Brain pericyte (primary cell): ENCODE results near the gene ANO1.

Source experiments
- DNase-seq: peaks from one replicate; pipeline ENCODE4 v3.0.0-alpha.2; 2012; ENCODE audit warnings: low read depth, low spot score

The ANO1 gene

DNA sequence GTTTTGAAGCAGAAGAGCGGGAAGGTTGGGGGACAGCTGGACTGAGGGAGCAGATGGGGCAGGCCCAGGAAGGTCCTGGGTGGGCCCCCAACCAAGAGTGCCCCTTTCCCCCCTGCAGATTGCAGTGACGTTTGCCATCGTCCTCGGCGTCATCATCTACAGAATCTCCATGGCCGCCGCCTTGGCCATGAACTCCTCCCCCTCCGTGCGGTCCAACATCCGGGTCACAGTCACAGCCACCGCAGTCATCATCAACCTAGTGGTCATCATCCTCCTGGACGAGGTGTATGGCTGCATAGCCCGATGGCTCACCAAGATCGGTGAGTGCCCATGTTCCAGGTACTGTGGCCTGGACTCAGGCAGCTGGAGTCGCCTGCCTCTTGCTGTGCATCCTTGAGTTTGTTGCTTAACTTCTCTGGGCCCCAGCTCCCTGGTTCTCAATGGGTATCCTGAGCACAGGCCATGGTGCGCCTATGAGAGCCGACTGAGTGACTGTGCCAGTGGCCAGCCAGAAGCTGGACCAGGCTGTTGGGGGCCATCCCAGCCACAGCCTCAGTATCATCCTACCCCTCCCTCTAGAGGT, 83.0 kb downstream of the ANO1 start:
- DNase-seq: no peak

DNA sequence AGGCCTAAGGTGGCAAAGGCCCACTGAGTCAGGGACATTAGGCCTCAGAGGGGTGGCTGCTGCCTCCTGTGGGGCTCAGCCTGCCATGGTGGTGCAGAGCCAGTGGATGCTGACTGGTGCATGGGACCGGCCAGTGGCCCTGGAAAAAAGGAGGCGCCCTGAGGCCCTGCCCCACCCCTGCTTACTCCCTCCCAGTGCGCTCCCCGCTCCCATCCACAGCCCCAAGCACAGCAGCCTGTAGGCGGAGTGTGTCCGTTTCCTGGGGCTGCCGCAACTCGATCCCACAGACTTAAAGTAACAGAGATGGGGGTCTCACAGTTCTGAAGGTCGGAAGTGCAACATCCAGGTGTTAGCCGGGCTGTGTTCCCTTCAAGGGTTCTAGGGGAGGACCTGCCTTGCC, 86.6 kb downstream of the ANO1 start:
- DNase-seq: no peak

DNA sequence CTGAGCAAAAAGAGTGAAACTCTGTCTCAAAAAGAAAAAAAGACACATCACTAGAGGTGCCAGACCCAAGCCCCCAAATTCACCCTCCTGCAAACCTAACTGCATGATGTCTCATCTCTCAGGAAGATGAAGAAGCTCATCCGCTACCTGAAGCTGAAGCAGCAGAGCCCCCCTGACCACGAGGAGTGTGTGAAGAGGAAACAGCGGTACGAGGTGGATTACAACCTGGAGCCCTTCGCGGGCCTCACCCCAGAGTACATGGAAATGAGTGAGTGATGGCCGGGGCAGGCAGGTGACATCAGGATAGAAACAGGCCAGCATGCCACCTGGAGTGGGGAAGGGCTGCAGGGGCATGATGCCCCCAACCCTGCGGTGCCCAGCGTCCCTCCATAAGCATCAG, 89.0 kb downstream of the ANO1 start:
- no peak for DNase-seq

DNA sequence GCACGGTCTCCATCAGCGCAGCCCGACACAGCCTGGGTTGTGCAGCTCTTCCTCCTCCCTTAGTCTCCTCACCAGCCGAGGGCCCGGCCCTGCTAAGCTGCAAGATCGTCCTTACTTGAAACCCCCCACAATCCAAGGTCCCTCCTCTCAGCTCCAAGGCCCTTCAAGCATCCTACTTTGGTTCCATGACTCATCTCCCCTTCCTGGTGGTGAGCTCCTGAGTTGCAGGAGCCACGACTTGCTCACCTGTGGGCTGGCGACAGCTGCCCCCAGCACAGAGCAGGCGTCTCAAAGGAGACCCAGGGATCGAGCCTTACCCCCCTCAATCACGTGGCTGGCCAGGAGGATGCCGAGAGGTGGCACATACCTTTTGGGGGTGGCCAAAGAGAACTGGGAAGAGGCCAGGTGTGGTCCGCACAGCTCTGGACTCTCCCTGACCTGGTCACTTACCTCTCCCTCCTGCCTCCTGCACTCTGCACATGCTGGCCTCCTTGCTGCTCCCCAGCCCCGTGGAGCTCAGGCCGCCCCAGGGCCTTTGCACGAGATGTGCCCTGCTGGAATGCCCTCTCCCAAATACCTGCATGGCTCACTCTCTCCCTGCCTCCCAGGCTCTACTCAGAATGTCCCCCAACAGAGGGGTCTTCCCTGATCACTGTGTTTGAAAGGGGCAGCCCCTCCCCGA, 89.7 kb downstream of the ANO1 start:
- no peak for DNase-seq

DNA sequence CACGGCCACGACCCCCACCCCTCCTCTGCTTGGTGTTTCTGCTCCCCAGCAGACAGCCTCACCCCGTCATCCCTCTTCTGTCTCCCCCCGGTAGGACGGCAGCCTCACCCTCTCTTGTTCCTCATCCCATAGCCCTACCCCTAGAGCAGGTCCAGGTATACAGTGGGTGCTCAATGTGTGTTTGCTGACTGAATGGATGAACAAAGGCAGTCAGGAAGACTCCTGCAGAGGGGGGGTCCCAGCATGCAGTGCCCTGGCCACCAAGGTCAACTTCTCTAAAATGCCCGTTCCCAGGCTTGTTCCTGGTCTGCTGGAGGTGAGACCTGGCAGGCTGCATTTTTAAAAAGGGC, 90.3 kb downstream of the ANO1 start:
- no peak for DNase-seq

DNA sequence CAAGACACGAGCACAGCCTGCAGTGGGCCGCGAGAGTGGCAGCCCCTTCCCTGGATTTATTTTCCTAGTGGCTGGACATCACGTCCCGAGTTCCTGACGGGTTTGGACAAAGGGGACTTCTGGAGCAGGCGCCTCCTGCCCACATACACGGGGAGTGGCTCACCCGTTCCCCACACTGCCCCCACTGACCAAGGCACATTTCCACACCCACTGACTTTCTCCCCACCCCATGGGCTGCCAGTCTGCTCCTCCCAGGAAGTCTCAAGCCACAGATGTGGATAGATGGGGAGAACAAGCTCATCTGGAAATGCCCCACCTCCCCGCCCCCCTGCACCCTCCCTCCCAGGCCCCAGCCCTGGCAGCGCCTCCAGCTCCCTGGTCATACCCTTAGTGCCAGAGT, 91.0 kb downstream of the ANO1 start:
- no peak for DNase-seq

DNA sequence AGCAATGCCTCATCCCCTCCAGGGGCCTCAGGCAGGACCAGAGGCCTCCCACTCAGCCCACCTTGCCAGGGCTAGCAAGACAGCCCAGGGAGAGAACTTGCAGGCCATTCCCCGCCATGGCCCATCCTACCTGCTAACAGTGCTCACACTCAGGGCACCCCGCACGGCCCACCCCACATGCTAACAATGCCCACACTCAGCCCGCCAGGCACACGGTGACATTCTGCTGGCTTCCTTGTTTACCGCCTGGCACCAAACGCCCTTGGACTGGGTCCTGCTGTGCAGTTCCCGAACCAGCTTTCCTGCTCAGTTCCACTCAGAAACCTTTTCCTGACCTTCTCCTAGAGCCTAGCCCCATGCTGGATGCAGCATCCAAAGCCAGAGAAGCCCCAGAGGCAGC, 91.5 kb downstream of the ANO1 start:
- DNase-seq: no peak

DNA sequence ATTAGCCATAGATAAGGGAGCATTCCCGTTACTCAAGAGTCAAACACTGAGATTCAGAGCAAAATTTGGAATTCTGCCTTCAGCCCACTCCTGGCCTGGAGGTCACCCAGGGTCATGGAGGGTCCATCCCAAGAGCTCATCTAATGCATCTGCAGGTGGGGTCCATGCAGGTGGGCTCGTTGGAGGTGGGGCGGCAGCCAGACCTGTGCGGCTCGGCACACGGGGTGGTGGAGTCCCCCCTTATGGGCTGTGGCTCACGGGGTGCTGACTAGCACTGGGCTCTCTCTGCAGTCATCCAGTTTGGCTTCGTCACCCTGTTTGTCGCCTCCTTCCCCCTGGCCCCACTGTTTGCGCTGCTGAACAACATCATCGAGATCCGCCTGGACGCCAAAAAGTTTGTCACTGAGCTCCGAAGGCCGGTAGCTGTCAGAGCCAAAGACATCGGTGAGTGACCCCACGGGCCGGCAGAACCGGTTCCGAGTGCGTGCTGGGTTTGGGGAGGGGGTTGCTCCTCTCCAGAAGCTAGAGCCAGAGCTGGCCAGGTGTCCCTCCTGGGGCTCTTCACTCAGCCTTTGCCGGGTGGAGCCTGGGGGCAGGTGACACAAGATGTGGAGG, 92.6 kb downstream of the ANO1 start:
- no peak for DNase-seq

DNA sequence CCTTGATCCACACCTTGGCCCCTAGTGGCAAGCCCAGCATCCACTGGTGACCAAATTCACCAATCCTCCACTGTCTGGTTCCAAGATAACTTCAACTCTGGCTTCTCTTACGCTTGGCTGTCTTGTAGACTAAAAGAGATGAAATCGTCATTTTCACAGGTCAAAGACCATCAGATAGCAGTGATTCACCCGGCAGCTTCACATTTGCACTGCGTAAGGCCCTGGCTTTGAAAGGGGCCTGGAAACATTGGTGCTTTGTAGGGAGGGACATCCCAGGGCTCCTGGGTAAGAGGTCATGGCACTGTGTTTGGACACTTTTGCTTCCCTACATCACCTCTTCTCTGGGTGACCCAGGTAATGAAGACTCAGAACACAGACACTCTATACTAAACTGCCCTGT, 94.9 kb downstream of the ANO1 start:
- no peak for DNase-seq

DNA sequence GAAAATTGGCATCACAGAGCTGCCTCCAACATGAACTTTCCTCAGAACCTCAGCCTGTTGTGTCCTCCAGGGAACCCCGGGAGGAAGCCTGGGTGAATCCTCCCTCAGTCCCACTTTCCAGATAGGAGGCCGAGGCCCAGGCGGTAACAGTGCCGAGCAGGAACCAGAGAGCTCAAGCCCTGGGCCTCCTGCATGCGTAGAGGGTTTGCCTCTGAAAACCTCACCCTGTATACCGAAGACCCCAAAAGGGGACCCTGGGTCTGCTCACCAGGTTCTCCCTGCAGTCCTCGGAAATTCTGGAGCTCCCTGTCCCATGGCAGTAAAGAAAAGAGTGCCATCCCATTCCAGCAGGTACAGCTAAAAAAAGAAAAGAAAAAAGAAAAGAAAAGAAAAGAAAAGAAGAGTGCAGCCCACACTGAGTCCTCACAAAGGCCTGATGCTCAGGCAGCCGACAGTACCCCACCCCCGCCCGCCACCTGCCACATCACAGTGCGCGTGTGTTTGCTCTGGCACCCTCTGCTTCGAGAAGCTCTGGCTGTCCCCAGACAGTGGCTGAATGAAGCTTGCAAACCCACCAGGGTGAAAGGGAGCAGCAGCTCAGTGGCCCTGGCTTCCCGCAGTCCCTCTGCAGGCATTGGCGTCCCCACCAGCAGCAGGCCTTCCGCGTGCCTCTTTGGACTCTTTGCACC, 96.6 kb downstream of the ANO1 start:
- no peak for DNase-seq

DNA sequence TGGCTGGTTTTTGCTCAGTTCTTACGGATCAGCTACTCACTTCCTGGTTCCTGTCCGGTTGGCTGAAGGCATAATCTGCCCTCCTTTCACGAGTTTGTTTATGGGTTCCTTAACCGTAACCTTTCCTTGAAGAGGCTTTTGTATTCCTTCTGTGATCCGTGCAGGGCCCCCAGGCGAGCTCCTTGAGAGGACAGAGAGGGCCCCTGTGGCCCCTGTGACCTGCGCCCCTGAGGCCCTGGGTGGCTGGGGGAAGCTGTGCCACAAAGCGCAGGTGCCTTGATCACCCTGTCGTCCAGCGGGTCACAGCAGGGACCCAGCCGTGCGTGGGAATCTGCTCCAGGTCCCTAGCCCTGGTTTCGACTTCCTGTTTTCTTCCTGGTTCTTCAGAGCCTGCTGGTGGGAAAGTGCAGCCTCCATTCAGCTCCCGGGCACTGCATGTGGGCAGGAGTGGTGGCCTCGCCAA, 97.2 kb downstream of the ANO1 start:
- DNase-seq: no peak

DNA sequence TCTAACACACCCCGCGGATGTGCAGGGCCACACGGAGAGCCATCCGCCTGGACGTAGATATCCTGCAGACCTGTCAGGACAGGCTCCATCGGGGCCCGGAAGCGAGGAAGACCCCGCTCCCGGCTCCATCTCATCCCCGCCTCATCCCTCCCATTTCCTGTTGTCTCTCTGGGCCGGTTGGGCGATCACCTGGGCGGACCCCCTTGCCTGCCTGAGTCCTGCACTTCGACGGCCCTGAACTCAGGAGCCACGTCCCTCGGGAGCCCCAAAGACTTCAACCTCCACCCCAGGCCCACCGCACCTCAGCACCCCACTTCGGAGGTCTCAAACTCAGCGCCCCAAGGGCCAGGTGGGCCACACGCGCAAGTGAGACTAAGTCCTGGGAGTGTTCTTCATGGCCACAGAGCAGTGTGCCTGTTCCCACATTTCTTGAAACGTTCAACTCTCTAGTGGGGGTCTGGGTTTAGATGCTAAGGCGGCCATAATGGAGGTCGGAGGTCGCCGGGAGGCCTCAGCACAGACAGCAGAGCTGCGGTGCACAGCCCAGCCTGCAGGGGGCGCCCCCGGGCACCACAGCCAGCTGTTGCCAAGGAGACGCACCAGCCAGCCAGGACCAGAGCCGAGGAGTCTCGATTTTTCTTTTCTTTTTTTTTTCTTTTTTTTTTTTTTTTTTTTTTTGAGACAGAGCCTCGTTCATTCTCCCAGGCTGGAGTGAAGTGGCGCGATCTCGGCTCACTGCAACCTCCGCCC, 99.0 kb downstream of the ANO1 start:
- DNase-seq: no peak

DNA sequence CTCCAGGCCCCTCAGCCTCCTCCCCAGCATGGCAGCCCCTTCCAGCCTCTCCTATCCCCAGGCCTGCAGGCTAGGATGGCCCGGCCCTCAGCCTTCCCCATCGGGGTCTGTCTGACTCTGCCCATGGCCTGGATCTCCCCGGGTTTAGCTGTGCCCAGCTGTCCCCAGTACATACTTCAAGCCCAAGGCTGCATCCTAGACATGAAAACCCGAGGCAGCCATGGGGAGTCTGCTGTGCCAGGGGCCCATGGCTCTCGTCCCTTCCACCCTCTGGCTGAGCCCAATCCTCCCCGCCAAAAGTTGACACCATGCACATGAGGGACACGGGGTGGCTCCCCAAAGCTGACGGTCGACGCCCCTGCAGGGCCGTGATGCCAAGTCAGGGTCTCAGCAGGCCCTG, 102.8 kb downstream of the ANO1 start:
- DNase-seq: no peak

DNA sequence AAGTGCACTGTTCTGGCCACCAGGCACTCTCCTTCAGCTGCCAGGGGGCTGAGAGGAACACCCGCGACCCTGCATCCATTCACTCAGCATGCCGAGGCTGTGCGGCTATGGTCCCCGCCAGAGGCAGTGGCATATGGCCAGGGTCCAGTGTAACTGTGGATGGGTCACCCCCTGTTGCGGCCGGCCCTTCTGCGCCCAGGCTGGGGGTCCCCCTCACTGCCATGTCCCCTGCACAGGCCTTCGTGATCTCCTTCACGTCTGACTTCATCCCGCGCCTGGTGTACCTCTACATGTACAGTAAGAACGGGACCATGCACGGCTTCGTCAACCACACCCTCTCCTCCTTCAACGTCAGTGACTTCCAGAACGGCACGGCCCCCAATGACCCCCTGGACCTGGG, 104.1 kb downstream of the ANO1 start:
- no peak for DNase-seq

DNA sequence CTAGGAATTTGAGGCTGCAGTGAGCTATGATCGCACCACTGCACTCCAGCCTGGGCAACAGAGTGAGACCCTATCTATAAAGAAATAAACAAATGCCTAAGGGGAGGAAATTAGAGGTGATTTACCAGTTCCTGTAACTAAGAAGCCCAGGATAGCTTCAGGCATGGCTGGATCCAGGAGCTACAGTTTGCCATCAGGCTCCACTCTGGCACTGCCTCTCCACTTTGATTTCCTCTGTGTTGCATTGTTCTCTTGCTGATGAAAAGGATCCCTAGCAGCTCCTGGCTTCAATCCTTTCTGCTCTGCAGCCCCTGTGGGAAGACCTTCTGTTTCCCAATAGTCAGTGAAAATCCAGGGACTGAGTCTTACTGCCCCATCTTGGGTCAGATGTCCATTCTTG, 104.9 kb downstream of the ANO1 start:
- no peak for DNase-seq

DNA sequence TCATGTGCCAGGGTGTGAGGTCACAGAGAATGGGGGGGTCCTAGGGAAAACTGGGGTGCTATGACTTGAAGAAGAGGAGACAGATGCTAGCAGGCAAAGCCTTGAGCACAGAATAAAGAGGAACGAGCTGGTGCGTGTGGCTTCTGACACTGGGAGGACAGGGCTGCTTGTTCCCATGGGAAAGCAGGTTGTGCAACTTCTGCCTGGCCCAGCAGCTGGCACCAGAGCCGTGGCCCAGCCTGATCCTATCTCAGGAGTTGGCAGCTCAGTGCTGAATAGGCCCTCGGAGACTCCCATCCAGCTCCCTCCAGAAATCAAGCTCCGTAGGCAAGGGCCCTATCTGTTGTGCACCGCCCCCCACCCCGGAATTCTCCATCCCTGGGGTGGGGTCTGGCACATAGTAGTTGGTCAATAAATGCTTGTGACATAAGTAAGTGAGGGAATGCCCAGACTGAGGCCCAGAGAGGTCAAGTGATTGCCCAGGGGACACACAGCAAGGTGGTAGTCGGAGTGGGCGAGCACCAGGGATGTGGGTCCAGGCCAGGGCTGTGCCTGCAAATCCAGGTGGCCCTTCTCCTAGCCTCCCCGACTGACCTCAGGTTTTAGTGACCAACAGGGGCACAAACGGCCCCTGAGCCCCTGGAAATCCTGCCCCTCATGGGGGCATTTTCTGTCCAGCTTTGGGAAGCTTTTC, 105.5 kb downstream of the ANO1 start:
- DNase-seq: no peak

DNA sequence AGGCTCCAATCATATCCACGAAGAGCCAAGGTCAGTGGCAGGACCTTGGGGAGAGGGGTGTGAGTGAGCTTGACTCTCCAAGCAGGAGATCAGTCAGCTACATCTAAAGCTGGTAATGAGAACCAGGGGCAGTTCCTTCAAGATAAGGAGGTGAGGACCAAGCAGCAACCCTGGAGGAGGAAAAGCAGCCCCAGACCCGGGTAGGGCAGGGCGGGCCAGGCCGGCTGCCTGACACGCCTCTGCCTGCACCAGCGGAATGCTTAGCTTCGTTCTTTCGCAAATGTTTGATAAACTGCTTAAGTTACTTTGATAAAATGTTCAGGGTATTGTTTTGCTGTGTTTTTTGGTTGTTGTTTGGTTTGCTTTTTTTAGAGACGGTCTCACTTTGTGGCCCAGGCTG, 106.3 kb downstream of the ANO1 start:
- DNase-seq: no peak

DNA sequence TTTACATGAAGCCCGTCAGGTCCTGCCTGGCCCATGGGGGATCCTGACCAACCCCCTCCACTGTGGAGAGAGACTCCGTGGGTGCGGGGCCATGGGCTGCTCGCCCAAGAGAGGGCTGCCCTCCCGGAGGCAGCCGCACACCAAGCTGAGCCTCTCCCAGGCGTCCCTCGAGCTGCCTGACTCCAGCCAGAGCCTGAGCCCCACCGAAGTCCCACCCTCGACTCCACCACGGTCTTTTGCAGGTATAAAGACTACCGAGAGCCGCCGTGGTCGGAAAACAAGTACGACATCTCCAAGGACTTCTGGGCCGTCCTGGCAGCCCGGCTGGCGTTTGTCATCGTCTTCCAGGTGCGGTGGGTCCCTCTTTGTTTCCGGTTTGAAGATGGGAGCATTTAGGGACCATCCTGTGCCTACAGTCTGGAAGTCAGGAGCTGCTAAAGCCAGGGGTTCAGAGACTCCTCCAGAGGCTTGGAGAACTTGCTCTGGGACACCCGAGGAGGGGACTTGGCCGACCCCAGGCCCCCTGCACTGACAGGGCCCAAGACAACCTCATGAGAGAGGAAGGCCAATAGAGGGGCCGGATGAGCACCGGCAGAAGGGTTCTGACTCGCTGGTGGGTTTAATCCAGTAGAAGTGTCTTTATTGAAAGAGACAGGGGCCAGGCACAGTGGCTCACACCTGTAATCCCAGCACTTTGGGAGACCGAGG, 107.4 kb downstream of the ANO1 start:
- DNase-seq: no peak

DNA sequence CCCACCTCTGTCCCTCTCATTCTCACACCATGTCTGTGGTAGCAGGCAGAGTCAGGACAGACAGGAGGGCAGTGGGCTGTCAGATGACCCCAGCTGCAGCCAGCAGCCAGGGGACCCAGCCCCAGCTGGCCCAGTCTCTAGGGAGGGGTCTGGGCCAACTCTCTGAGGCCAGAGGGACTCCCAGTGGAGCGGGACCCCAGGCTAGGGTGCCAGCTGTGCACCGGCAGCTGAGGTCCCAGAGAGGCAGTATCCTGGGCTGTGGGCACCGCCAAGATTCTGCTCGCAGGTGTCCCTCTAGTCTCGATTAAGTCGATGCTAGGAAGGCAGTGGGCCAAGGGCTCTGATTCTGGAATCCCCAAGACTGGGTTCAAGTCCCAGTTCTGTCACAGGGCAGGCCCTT, 108.3 kb downstream of the ANO1 start:
- DNase-seq: no peak

DNA sequence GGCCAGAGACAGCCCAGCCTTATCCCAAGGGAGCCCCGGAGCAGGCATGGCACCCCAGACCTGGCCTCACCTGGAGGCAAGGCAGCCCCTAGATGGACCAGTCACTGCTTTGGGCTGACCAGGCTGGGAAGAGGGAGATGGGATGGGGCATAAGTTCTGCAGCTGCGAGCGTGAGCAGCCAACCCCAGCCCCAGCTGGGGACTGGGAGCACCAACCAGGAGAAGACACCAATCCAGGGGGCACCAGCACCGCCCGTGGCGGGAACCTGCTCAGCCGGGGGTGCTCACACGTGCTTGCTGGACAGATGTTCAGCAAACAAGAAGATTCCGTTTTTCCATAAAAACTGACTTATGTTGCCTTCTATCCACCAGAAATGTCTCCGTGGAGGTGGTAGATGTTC, 108.8 kb downstream of the ANO1 start:
- no peak for DNase-seq

DNA sequence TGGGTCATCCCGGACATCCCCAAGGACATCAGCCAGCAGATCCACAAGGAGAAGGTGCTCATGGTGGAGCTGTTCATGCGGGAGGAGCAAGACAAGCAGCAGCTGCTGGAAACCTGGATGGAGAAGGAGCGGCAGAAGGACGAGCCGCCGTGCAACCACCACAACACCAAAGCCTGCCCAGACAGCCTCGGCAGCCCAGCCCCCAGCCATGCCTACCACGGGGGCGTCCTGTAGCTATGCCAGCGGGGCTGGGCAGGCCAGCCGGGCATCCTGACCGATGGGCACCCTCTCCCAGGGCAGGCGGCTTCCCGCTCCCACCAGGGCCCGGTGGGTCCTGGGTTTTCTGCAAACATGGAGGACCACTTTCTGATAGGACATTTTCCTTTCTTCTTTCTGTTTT, 109.7 kb downstream of the ANO1 start:
- DNase-seq: no peak
